Endothelial cell of umbilical vein (primary cell): ENCODE results near the gene ZNF488.

ENCODE experiments used
- CTCF ChIP-seq, 2 donors: IDR thresholded peaks; 1 replicate in 1 of 2; 2 replicates in 1 of 2; pipeline ENCODE4 v1.5.1; 2011; ENCODE audit warnings: low read length in 2 of 2, mild to moderate bottlenecking in 2 of 2, moderate library complexity in 2 of 2, control low read depth in 1 of 2, inconsistent platforms in 1 of 2, low read depth in 1 of 2; ENCODE audit not compliant: insufficient read depth in 1 of 2; ENCODE audit errors: extremely low read depth in 1 of 2
- EZH2 ChIP-seq: IDR thresholded peaks from 2 replicates; pipeline ENCODE4 v1.6.1; 2012; ENCODE audit warnings: borderline replicate concordance, low read depth, mild to moderate bottlenecking, moderate library complexity, low read length, inconsistent platforms; ENCODE audit not compliant: severe bottlenecking
- POLR2A ChIP-seq: IDR thresholded peaks from 2 replicates; pipeline ENCODE4 v1.6.1; 2012; ENCODE audit warnings: low read depth, mild to moderate bottlenecking, control low read depth, low read length
- POLR2AphosphoS5 ChIP-seq: IDR thresholded peaks from 2 replicates; pipeline ENCODE4 v1.6.1; 2012; ENCODE audit warnings: low read depth, mild to moderate bottlenecking, control low read depth, low read length, moderate library complexity; ENCODE audit not compliant: insufficient read depth

GRCh38 chr10:47368431-47369180 is 15.5 kb downstream of the ZNF488 start:
- TF ChIP-seq CTCF (IDR thresholded peaks at IDR 0.05; ENCODE audit: extremely low read depth in 1 of 2, insufficient read depth in 1 of 2, low read depth in 1 of 2, low read length in 2 of 2) (no peak), POLR2AphosphoS5 (no peak), POLR2A (no peak), EZH2 (no peak)
